ENCODE results near the gene COL27A1.

COL27A1 gene

GRCh38 chr9:114178756-114179450 lies 23.6 kb downstream of the COL27A1 start:
- no peak for TF ChIP-seq CTCF (IDR thresholded peaks at IDR 0.05; ENCODE audit: control insufficient read depth, insufficient read depth, low read depth, low read length, missing control alignments)
- no peak for DNase-seq (ENCODE audit: low read depth)
- no peak overlapping the region for H3K4me3 ChIP-seq (ENCODE audit: control insufficient read depth, low read depth, low read length)

GRCh38 chr9:114179516-114179915 lies 24.2 kb downstream of the COL27A1 start:
- TF ChIP-seq CTCF (IDR thresholded peaks at IDR 0.05; ENCODE audit: control insufficient read depth, insufficient read depth, low read depth, low read length, missing control alignments): no peak
- H3K4me3 ChIP-seq (ENCODE audit: control insufficient read depth, low read depth, low read length): no peak overlapping the region
- no peak for DNase-seq (ENCODE audit: low read depth)

GRCh38 chr9:114180696-114181606 lies 25.6 kb downstream of the COL27A1 start:
- DNase-seq (ENCODE audit: low read depth): no peak
- no peak overlapping the region for H3K4me3 ChIP-seq (ENCODE audit: control insufficient read depth, low read depth, low read length)
- TF ChIP-seq CTCF (IDR thresholded peaks at IDR 0.05; ENCODE audit: control insufficient read depth, insufficient read depth, low read depth, low read length, missing control alignments): no peak

GRCh38 chr9:114181607-114182409 lies 26.5 kb downstream of the COL27A1 start:
- no peak overlapping the region for H3K4me3 ChIP-seq (ENCODE audit: control insufficient read depth, low read depth, low read length)
- no peak for DNase-seq (ENCODE audit: low read depth)
- TF ChIP-seq CTCF (IDR thresholded peaks at IDR 0.05; ENCODE audit: control insufficient read depth, insufficient read depth, low read depth, low read length, missing control alignments): no peak

GRCh38 chr9:114183006-114183405 lies 27.7 kb downstream of the COL27A1 start:
- no peak overlapping the region for H3K4me3 ChIP-seq (ENCODE audit: control insufficient read depth, low read depth, low read length)
- TF ChIP-seq CTCF (IDR thresholded peaks at IDR 0.05; ENCODE audit: control insufficient read depth, insufficient read depth, low read depth, low read length, missing control alignments): no peak
- no peak for DNase-seq (ENCODE audit: low read depth)

GRCh38 chr9:114184071-114184470 lies 28.7 kb downstream of the COL27A1 start:
- DNase-seq (ENCODE audit: low read depth): no peak

More at GRCh38 chr9:114184071-114184470, 28.7 kb downstream of the COL27A1 start:
- TF ChIP-seq CTCF (IDR thresholded peaks at IDR 0.05; ENCODE audit: control insufficient read depth, insufficient read depth, low read depth, low read length, missing control alignments): no peak
- H3K4me3 ChIP-seq (ENCODE audit: control insufficient read depth, low read depth, low read length): no peak overlapping the region
